ENCODE results near the gene HK1.

Gene HK1

DNA sequence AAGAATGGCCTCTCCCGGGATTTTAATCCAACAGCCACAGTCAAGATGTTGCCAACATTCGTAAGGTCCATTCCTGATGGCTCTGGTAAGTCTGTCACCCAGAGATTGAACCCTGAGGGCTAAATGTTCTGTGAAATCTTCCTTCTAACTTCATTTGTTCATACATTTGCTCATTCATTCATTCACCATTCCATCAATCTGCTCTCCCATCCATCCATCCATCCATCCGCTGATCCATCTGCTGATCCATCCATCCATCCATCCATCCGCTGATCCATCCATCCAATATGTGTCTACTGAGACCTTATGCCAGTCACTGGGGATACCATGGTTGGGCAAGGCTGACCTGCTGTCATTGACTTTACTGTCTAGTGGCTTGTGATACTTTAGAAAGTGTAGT, 65.6 kb downstream of the HK1 start:
- Histone ChIP-seq H3K36me3 (ENCODE audit: control insufficient read depth, insufficient read depth, low read length) (peaks cover 4% of the 10 kb centered on the region), H3K4me3 (replicated peaks; ENCODE audit: low read depth, low read length) (no peak overlapping the region), H3K27me3 (replicated peaks; ENCODE audit: control insufficient read depth, insufficient read depth, low read length) (no peaks in the 10 kb centered on the region)
- TF ChIP-seq, protein P1, sequence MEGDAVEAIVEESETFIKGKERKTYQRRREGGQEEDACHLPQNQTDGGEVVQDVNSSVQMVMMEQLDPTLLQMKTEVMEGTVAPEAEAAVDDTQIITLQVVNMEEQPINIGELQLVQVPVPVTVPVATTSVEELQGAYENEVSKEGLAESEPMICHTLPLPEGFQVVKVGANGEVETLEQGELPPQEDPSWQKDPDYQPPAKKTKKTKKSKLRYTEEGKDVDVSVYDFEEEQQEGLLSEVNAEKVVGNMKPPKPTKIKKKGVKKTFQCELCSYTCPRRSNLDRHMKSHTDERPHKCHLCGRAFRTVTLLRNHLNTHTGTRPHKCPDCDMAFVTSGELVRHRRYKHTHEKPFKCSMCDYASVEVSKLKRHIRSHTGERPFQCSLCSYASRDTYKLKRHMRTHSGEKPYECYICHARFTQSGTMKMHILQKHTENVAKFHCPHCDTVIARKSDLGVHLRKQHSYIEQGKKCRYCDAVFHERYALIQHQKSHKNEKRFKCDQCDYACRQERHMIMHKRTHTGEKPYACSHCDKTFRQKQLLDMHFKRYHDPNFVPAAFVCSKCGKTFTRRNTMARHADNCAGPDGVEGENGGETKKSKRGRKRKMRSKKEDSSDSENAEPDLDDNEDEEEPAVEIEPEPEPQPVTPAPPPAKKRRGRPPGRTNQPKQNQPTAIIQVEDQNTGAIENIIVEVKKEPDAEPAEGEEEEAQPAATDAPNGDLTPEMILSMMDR (IDR thresholded peaks at IDR 0.05; ENCODE audit: insufficient read depth, low read length, poor library complexity, severe bottlenecking) = no peak
- DNase-seq (ENCODE audit: extremely low read depth, insufficient read length) = no peak

DNA sequence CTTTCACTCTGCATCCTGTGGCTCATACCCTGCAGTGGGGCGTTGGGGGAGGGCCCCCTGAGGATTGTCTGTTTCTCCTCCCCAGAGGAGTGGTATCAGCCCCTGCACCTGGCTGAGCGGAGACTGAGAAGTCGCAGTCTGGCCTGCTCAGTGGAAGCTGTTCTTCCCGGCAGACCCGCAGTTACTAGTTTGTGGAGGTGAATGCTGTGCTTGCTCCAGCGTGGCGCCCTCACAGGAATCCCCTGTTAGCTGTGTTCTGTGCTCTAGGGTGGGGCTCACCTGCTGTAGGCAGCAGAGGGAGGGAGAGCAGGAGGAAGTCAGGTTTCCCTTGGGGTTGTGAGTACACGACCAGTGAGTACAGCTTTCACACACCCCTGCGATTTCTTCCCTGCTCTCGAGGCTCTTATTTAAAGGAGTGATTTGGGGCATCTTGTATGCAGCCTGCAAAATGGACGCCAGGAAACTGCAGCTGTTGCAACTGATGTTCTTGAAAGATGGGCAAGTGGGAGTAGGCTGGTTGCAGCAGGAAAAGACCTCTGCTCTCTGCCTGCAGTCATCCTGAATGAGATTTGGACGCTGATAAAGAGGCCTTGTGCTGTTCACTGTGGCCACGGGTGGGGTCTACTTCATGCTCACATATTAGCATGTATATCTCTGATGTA, 66.4 kb downstream of the HK1 start:
- no peak for DNase-seq (ENCODE audit: extremely low read depth, insufficient read length)
- TF ChIP-seq, protein P1 (IDR thresholded peaks at IDR 0.05; ENCODE audit: insufficient read depth, low read length, poor library complexity, severe bottlenecking) = no peak
- Histone ChIP-seq H3K4me3 (replicated peaks; ENCODE audit: low read depth, low read length) (no peak overlapping the region), H3K27me3 (replicated peaks; ENCODE audit: control insufficient read depth, insufficient read depth, low read length) (no peaks in the 10 kb centered on the region), H3K36me3 (ENCODE audit: control insufficient read depth, insufficient read depth, low read length) (peaks cover 4% of the 10 kb centered on the region)

- DNase-seq (ENCODE audit: extremely low read depth, insufficient read length) = no peak
- no peak overlapping the region for H3K4me3 ChIP-seq (replicated peaks; ENCODE audit: low read depth, low read length)
- TF ChIP-seq, protein P1 (IDR thresholded peaks at IDR 0.05; ENCODE audit: insufficient read depth, low read length, poor library complexity, severe bottlenecking) = no peak
- H3K36me3 ChIP-seq (ENCODE audit: control insufficient read depth, insufficient read depth, low read length) = peaks cover 6% of the 10 kb centered on the region
- H3K27me3 ChIP-seq (replicated peaks; ENCODE audit: control insufficient read depth, insufficient read depth, low read length) = no peaks in the 10 kb centered on the region
Measured at GRCh38 chr10:69345402-69345801, 67.1 kb downstream of the HK1 start.

DNA sequence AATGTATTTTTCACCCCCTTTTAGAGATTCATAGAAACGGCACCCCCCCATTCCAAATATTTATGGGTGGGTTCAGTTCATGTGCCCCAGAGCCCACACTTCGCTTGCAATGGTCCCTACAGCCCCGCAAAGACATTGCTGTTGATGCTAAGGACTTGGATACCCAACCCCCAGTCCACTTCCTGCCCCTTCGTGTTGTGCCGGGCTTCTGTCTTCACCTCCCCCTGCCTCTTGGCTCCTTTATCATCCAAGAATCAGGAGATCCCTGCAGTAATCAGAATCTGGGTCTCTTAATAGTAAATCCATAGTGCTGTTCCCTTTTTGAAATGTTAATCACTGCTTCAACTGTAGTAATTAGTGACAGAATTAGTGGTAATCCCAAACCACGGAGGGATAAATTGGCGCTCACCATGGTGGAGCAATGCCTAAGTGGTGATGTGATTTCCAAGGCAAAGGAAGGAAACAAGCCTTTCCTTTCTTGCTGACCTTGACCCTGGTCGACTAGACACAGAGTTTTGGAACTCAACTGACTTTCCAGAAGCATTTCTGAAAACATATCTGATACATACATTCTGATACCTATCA, 67.7 kb downstream of the HK1 start:
- no peak for DNase-seq (ENCODE audit: extremely low read depth, insufficient read length)
- TF ChIP-seq, protein P1 (IDR thresholded peaks at IDR 0.05; ENCODE audit: insufficient read depth, low read length, poor library complexity, severe bottlenecking) = no peak

DNA sequence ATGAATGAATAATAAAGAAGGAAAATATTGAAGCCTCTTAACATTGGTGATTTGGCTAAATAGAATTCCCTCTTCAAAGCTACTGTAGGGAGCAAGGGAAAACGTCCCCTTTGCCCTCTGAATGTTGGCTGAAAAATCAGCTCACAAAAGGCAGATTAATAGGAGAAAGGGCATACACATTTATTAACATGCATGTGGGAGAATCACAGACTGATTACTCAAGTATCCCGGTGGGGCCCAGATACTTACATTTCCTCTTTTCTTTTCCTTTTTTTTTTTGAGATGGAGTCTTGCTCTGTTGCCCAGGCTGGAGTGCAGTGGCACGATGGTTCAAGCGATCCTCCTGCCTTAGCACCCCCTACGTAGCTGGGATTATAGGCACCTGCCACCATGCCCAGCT, 68.5 kb downstream of the HK1 start:
- Histone ChIP-seq H3K36me3 (ENCODE audit: control insufficient read depth, insufficient read depth, low read length) (peaks cover 6% of the 10 kb centered on the region), H3K27me3 (replicated peaks; ENCODE audit: control insufficient read depth, insufficient read depth, low read length) (no peaks in the 10 kb centered on the region), H3K4me3 (replicated peaks; ENCODE audit: low read depth, low read length) (no peak overlapping the region)
- TF ChIP-seq, protein P1 (IDR thresholded peaks at IDR 0.05; ENCODE audit: insufficient read depth, low read length, poor library complexity, severe bottlenecking) = no peak
- DNase-seq (ENCODE audit: extremely low read depth, insufficient read length) = no peak

More for the DNA sequence above, 67.7 kb downstream of the HK1 start:
- no peaks in the 10 kb centered on the region for H3K27me3 ChIP-seq (replicated peaks; ENCODE audit: control insufficient read depth, insufficient read depth, low read length)
- peaks cover 6% of the 10 kb centered on the region for H3K36me3 ChIP-seq (ENCODE audit: control insufficient read depth, insufficient read depth, low read length)
- H3K4me3 ChIP-seq (replicated peaks; ENCODE audit: low read depth, low read length) = no peak overlapping the region

All from GM06990 (cell line).